ENCODE results near the gene SLC7A11.

SLC7A11 gene

GRCh38 chr4:138259824-138260223 lies 17.7 kb upstream of the SLC7A11 start:
- TF ChIP-seq, protein P1, sequence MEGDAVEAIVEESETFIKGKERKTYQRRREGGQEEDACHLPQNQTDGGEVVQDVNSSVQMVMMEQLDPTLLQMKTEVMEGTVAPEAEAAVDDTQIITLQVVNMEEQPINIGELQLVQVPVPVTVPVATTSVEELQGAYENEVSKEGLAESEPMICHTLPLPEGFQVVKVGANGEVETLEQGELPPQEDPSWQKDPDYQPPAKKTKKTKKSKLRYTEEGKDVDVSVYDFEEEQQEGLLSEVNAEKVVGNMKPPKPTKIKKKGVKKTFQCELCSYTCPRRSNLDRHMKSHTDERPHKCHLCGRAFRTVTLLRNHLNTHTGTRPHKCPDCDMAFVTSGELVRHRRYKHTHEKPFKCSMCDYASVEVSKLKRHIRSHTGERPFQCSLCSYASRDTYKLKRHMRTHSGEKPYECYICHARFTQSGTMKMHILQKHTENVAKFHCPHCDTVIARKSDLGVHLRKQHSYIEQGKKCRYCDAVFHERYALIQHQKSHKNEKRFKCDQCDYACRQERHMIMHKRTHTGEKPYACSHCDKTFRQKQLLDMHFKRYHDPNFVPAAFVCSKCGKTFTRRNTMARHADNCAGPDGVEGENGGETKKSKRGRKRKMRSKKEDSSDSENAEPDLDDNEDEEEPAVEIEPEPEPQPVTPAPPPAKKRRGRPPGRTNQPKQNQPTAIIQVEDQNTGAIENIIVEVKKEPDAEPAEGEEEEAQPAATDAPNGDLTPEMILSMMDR (conservative IDR thresholded peaks at IDR 0.05; ENCODE audit: low read depth, low read length), result no peak
- H3K4me3 ChIP-seq (ENCODE audit: low read depth, low read length), result no peak overlapping the region
- DNase-seq (ENCODE audit: low read depth), result peak; percentile 66

DNA sequence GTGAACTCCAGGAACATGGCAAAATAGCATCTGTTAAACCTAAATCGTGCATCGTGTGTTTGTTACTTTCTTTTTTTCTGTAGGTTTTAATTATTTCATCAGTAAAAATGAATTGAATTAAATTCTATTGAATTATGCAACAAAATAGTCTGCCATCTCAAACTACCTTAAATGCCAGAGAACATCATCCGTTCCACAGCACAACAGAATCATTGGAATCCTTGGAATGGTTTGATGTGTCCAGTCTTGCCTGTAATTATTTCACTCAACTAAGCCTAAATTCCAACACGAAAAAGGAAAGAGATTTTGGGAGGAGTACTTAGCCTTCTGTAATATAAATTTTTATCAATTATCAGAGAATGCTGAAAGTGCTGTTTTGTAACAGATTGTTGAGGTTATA lies 17.1 kb upstream of the SLC7A11 start:
- no peak for DNase-seq (ENCODE audit: low read depth)
- no peak overlapping the region for H3K4me3 ChIP-seq (ENCODE audit: low read depth, low read length)
- TF ChIP-seq, protein P1 (conservative IDR thresholded peaks at IDR 0.05; ENCODE audit: low read depth, low read length), result no peak

- DNase-seq (ENCODE audit: low read depth), result no peak
- no peak overlapping the region for H3K4me3 ChIP-seq (ENCODE audit: low read depth, low read length)
- TF ChIP-seq, protein P1 (conservative IDR thresholded peaks at IDR 0.05; ENCODE audit: low read depth, low read length), result no peak
Measured at GRCh38 chr4:138256608-138257007, 14.5 kb upstream of the SLC7A11 start.

DNA sequence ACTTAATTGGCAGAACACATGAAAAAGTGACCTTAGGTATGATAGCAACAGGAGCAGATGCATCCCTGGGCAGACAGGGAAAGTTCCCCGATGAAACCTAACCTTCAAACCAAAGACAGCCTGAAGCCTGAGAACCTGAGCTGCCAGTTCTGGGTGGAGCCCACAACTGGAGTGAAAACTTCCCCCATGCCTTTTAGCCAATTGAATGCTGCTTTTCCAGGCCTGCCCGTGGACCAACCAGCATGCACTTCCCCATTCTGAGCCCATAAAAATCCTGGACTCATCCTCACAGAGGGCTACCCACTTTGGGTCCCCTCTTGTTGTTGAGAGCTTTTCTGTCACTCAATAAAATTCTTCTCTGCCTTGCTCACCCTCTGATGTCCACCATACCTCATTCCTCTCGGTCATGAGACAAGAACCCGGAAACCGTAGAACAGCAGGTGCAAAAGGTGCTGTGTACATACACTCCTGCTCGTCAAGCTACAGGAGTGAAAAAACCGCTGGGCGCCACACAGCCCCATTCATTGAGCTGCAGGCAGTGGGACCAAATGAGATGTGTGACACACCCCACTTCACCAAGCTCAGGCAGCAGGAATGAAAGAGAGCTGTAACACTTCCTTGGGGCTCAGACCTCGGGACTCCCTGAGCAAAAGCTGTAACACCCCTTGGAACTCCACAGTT lies 13.9 kb upstream of the SLC7A11 start:
- no peak overlapping the region for H3K4me3 ChIP-seq (ENCODE audit: low read depth, low read length)
- TF ChIP-seq, protein P1 (conservative IDR thresholded peaks at IDR 0.05; ENCODE audit: low read depth, low read length), result no peak
- no peak for DNase-seq (ENCODE audit: low read depth)

DNA sequence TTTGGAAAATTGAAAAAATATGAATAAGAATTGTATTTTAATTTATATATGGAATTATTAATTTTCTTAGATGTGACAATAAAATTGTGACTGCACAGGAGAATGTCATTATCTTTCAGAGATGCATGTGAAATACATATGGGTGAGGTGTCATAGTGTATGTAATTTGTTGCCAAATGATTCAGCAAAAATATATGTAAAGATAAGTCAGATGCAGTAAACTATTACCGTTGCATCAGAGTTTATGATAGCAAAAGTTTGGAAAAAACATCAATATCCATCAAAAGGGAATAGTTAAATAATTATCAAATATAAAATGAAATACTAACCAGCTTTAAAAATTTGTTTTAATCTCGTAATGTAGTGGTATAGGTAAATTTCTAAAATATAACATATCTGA lies 10.4 kb upstream of the SLC7A11 start:
- TF ChIP-seq, protein P1 (conservative IDR thresholded peaks at IDR 0.05; ENCODE audit: low read depth, low read length), result no peak
- no peak overlapping the region for H3K4me3 ChIP-seq (ENCODE audit: low read depth, low read length)
- no peak for DNase-seq (ENCODE audit: low read depth)

DNA sequence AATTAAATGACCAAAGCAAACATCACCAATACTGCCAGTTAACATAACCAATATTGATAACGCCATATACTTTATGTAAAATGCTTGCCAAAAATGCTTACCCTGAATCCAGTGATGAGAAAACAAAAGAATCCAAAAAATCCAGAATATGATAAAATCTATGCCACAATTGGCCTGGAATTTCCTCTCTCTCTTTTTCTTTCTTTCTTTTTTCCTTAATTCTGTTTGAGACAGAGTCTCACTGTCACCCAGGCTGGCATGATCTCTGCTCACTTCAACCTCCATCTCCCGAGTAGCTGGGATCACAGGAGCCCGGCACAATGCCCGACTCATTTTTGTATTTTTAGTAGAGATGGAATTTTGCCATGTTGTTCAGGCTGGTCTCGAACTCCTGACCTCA lies 9.8 kb upstream of the SLC7A11 start:
- H3K4me3 ChIP-seq (ENCODE audit: low read depth, low read length), result no peak overlapping the region
- TF ChIP-seq, protein P1 (conservative IDR thresholded peaks at IDR 0.05; ENCODE audit: low read depth, low read length), result no peak
- no peak for DNase-seq (ENCODE audit: low read depth)

DNA sequence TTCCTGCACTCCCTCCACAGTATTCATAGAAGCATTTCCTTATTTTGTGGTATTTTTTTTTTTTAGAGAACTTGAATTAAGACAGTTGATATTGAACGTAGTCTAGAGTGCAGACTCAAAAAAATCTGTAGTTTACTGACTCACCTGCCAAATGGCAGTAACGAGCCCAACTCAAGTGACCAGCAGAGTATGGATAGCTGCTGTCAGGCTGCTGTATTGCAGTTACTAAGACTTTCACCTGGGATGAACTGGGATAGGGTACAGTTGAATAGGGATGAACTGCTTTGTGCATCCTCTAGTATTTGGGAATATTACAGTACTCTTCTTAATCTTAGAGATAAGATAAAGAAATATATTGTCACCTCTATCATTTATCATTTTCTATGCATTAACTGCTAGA lies 7.0 kb upstream of the SLC7A11 start:
- H3K4me3 ChIP-seq (ENCODE audit: low read depth, low read length), result no peak overlapping the region
- no peak for DNase-seq (ENCODE audit: low read depth)
- TF ChIP-seq, protein P1 (conservative IDR thresholded peaks at IDR 0.05; ENCODE audit: low read depth, low read length), result no peak
